ENCODE data around the gene CLDN6. TPM values are rescaled to one million over a fixed set of nuclear protein-coding genes. Genes with fewer than 3 reads are reported as not detected.

The CLDN6 gene
- total RNA-seq, 1 donor from 2014 or later = 257 TPM

DNA sequence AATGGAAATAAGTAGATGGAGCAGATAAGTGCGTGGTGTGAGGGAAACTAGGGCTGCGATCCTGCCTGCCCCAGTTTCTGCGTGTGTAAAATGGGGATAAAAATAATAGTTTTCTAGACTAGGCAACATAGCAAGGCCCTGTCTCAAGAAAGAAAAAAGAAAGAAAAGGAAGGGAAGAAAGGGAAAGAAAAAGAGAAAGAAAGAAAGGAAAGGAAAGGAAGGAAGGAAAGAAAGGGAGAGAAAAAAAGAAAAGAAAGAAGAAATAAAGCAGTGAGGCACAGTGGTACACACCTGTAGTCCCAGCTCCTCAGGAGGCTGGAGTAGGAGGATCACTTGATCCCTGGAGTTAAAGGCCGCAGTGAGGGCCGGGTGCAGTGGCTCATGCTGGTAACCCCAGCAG, 35.6 kb downstream of the CLDN6 start:
- Mint-ChIP-seq H3K4me3 (peak overlapping the region; percentile 75), H3K27me3 (ENCODE audit: low read depth) (peaks cover 2% of the 10 kb centered on the region), H3K36me3 (no peaks in the 10 kb centered on the region), H3K9me3 (no peaks in the 10 kb centered on the region), H3K4me1 (peaks cover 23% of the 10 kb centered on the region), H3K27ac (peak overlapping the region; percentile 67)
- TF ChIP-seq CTCF (IDR thresholded peaks at IDR 0.05; ENCODE audit: unreplicated experiment) = no peak
- DNase-seq (ENCODE audit: low spot score in 2 of 2, unreplicated experiment in 2 of 2) = no peak

DNA sequence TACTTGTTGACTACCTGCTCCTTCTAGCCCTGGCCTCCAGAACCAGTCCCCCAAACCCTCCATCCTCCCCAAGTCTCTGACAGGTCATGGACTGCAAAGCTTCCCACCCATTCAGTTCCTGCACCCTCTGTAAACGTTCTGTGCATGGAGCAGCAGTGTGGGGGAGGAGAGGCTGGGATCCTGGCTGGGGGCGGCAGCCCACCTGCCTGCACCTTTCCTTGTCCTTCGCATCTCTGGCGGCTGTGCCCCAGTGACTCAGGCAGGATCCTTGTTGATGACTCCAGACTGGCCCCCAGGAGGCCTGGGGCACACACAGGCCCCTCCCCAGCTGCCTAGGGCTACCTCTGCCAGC, 36.1 kb downstream of the CLDN6 start:
- Mint-ChIP-seq H3K27me3 (ENCODE audit: low read depth) (peaks cover 2% of the 10 kb centered on the region), H3K4me1 (peaks cover 23% of the 10 kb centered on the region), H3K27ac (peak overlapping the region; percentile 87), H3K9me3 (no peaks in the 10 kb centered on the region), H3K4me3 (peak overlapping the region; percentile 75), H3K36me3 (no peaks in the 10 kb centered on the region)
- TF ChIP-seq CTCF (IDR thresholded peaks at IDR 0.05; ENCODE audit: unreplicated experiment) = no peak
- no peak for DNase-seq (ENCODE audit: low spot score in 2 of 2, unreplicated experiment in 2 of 2)

DNA sequence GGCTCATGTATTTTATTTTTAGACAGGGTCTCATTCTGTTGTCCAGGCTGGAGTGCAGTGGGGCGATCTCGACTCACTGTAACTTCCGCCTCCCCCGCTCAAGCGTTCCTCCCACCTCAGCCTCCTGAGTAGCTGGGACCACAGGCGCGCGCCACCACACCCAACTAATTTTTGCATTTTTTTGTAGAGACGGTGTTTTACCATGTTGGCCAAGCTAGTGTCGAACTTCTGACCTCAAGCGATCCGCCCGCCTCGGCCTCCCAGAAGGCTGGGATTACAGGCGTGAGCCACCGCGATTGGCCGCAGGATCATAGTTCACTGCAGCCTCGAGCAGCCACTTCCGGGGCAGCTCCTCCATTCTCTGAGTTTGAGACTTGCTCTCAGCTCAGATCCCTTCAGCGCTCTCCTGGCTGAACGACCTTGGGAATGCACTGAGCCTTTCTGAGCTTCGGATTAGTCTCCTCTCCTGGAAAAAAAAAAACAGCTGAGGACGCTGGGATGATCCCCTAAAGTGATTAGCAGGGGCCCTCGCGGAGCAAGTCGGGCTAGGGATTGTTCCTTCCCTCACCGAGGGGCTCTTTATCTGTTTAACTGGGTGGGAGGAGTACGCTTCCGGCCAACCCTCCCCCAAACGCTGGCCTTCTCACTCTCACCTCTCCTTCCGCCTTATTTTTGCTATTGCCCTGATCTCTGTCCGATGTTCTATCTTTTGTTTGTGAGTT, 36.6 kb downstream of the CLDN6 start:
- Mint-ChIP-seq H3K36me3 (no peaks in the 10 kb centered on the region), H3K9me3 (no peaks in the 10 kb centered on the region), H3K27ac (peak overlapping the region; percentile 87), H3K4me1 (peaks cover 20% of the 10 kb centered on the region), H3K4me3 (peak overlapping the region; percentile 75), H3K27me3 (ENCODE audit: low read depth) (peaks cover 2% of the 10 kb centered on the region)
- TF ChIP-seq CTCF (IDR thresholded peaks at IDR 0.05; ENCODE audit: unreplicated experiment) = no peak
- no peak for DNase-seq (ENCODE audit: low spot score in 2 of 2, unreplicated experiment in 2 of 2)

DNA sequence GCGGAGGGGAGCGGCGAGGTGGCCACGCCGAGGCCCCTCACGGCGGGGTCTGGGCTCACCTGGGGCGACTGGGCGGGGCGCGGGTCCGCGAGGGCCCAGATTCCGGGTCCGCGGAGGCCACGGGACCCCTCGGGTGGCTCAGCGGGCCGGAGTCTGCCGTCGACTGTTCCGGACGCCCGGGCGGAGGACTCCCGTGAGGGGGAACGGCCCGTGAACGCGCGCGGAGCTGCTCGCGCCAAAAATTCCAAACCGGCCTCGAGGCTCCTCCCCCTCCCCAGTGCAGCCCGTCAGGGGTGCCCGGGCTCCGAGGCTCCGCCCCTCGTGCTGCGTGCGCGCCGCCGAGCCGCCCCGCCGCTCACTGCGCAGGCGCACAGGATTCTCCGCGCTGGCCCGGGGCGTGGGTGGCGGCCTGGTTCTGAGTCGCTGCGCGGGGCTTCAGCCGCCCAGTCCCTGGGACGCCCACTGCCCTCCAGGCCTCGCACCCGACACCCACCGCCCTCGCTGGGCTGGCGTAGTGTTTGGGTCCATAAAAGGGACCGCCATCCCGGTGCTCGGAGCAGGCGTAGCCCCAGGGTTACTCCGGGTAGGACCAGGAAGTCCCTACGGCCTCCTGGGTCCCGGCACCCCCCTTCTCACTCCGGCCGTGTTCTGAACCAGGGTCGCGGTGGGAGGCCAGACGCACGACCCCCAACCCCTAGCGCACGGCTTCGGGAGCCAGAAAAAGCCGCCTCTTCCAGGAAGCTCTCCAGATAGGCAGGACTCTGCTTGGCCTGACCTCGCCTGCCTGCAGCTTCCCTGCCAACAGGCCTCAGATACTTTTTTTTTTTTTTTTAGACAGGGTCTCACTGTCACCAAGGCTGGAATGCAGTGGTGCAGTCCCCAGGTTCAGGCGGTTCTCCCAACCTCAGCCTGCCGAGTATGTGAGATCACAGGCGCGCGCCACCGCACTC, 37.5 kb downstream of the CLDN6 start, which contains the start of gene PKMYT1:
Gene PKMYT1, minus strand, starts transcription at position 220 of the 950 bp plus-strand sequence. CDS start 789 bp downstream, outside the sequence.
- no peak for TF ChIP-seq CTCF (IDR thresholded peaks at IDR 0.05; ENCODE audit: unreplicated experiment)
- no peaks in the 10 kb centered on the region for H3K36me3 Mint-ChIP-seq
- H3K4me3 Mint-ChIP-seq = peak within 1 kb of the TSS; percentile 75
- peaks cover 20% of the 10 kb centered on the region for H3K4me1 Mint-ChIP-seq
- peak within 1 kb of the TSS; percentile 87 for H3K27ac Mint-ChIP-seq
- H3K27me3 Mint-ChIP-seq (ENCODE audit: low read depth) = peaks cover 2% of the 10 kb centered on the region
- peak; percentile 93 to 97 for DNase-seq (ENCODE audit: low spot score in 2 of 2, unreplicated experiment in 2 of 2)
- no peaks in the 10 kb centered on the region for H3K9me3 Mint-ChIP-seq

DNA sequence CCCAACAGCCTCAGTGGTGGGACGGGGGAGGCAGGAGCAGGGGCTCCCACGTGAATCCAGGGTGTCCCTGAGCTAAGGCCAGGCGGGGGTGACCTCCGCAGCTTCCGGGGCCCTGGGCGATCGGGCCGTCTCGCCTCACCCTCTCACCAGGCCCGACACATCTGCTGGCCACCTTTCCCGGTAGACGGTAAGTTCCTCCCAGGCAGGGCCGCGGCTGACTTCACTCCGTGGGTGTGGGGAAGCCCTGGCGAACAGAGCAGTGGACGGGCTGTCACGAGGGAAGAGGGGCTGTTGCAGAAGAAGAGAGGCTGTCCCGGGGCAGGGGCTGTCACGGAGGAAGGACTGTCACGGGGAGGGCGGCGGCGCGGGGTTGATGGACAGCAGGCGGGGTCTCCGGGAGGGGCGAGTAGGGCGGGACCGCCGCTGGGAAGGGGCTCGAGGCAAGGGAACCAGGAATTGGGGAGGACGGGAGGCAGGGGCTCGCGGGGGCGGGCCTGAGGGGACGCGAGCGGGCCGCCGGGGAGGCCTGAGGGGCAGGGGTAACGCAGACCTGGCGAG, 38.2 kb downstream of the CLDN6 start:
- no peaks in the 10 kb centered on the region for H3K36me3 Mint-ChIP-seq
- no peak for DNase-seq (ENCODE audit: low spot score in 2 of 2, unreplicated experiment in 2 of 2)
- H3K4me1 Mint-ChIP-seq = peaks cover 20% of the 10 kb centered on the region
- peaks cover 2% of the 10 kb centered on the region for H3K27me3 Mint-ChIP-seq (ENCODE audit: low read depth)
- no peak for TF ChIP-seq CTCF (IDR thresholded peaks at IDR 0.05; ENCODE audit: unreplicated experiment)
- no peaks in the 10 kb centered on the region for H3K9me3 Mint-ChIP-seq
- H3K4me3 Mint-ChIP-seq = peak overlapping the region; percentile 74
- peak overlapping the region; percentile 72 for H3K27ac Mint-ChIP-seq
